ENCODE results near the gene ZNF441. TPM values are rescaled to one million over a fixed set of nuclear protein-coding genes. Genes with fewer than 3 reads are reported as not detected.
A peak's percentile ranks its signal among the peaks of the same experiment; 100 is the strongest.

The ZNF441 gene
- total RNA-seq, 2 donors from 2014 or later = 2.2 to 4.4 TPM

DNA sequence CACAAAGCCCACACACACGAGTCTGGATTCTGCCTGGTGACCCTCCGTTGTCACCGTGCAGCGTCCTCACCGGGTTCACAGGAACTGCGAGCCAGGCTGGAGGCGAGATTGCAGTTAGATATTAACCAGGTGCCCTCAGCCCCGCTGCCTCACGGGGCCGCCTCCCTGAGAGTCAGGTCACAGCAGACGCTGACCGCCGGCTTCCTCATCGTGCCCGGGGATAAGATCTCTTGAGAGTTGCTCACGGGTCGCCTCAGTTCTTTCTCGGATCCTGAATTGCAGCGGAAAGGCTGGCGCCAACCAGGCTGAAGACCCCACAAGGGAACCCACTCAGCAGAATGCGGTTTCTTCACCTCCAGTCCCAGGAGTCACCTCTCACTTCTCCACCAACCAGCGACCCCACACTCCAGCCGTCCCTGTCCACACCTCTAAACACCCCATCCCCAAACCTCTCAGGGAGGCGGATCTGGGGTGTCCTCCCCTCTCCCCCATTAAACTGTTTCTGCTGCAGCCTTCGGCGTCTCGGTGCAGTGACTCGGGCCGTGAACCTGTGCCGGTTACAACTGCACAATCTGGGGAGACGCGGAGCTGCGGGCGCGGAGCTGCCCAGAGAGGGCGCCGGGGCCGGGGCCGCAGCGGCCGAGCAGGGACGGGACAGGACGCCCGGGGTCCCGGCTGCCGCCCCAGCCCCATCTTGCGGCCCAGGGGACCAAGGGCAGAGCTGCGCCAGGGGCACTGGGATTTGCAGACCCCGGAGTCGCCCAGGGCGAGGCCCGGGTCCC lies 28.6 kb upstream of the ZNF441 start:
- TF ChIP-seq, protein P1, sequence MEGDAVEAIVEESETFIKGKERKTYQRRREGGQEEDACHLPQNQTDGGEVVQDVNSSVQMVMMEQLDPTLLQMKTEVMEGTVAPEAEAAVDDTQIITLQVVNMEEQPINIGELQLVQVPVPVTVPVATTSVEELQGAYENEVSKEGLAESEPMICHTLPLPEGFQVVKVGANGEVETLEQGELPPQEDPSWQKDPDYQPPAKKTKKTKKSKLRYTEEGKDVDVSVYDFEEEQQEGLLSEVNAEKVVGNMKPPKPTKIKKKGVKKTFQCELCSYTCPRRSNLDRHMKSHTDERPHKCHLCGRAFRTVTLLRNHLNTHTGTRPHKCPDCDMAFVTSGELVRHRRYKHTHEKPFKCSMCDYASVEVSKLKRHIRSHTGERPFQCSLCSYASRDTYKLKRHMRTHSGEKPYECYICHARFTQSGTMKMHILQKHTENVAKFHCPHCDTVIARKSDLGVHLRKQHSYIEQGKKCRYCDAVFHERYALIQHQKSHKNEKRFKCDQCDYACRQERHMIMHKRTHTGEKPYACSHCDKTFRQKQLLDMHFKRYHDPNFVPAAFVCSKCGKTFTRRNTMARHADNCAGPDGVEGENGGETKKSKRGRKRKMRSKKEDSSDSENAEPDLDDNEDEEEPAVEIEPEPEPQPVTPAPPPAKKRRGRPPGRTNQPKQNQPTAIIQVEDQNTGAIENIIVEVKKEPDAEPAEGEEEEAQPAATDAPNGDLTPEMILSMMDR (conservative IDR thresholded peaks at IDR 0.05) = peak; percentile 39
- Mint-ChIP-seq H3K9me3 (no peaks in the 10 kb centered on the region), H3K27ac (peak overlapping the region; percentile 98), H3K4me1 (peaks cover 7% of the 10 kb centered on the region), H3K4me3 (peak overlapping the region; percentile 96), H3K36me3 (ENCODE audit: low read depth) (peaks cover 20% of the 10 kb centered on the region), H3K27me3 (ENCODE audit: insufficient read depth) (peaks cover 26% of the 10 kb centered on the region)
- 0 to 1% methylated on average over 37 to 52 of the region's 52 CpGs for WGBS, 2 experiments (ENCODE audit: insufficient coverage in 1 of 2, insufficient read length in 1 of 2)
- Histone ChIP-seq H3K9ac (ENCODE audit: extremely low read depth, low read length, poor library complexity, severe bottlenecking) (peak overlapping the region; percentile 85), H3K27ac (ENCODE audit: low read depth, low read length) (peak overlapping the region; percentile 62), H3K27me3 (ENCODE audit: control insufficient read depth, insufficient read depth, low read length, poor library complexity, severe bottlenecking) (no peaks in the 10 kb centered on the region), H3K9me3 (ENCODE audit: control insufficient read depth, low read length) (no peaks in the 10 kb centered on the region), H3K36me3 (ENCODE audit: control insufficient read depth, insufficient read depth, low read length) (peaks cover 10% of the 10 kb centered on the region), H3K4me1 (ENCODE audit: control insufficient read depth, insufficient read depth, low read length) (peaks cover 3% of the 10 kb centered on the region), H3K4me3 (ENCODE audit: low read length) (peak overlapping the region; percentile 98)
- peak; percentile 82 for DNase-seq

DNA sequence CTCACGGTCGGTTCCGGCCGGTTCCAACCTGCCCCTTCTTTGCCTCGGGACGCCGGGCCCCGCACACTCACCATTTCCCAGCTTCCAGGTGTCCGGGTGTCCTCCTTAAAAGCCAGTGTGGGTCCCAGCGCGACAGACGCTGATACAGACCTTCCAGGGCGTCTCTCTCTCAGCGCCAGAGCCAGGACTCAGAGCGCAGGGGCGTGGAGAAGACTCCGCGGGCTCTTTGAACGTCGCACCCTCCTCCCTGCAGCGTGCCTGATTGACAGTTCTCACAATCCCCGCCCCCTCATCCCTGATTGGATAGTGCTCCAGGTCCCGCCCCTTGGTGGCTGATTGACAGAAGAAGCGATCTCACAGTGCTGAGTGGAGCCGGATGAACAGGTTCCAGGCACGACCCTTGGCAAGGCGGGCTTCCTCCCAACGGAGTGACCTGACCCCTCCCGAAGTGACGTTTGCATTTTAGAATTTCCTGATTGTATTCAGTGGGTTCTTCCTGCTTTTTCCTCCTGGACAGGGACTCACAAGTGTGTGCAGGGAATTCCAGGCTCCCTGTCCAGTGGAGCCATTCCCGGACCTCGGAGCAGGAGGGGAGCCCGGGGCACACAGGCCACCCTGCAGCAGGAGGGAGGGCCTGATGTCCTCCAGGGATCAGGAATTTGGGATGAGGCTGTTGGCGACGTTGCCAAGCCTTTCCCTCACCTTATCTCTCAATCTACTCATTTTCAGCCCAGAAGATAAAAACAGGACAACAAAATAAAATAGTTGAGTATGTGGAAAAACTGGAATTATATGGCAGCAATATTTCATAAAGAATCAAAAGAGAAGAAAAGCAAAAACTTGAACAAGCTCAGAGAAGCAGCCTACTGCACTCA lies 27.8 kb upstream of the ZNF441 start, which contains the start of gene ZNF823:
Gene ZNF823, minus strand, starts transcription at position 201 of the 875 bp plus-strand sequence. Its CDS starts 127 bp downstream, at position 74.
- peaks cover 13% of the 10 kb centered on the region for H3K36me3 Mint-ChIP-seq (ENCODE audit: low read depth)

GRCh38 chr19:11745869-11746268 lies 20.9 kb upstream of the ZNF441 start:
- no peak overlapping the region for H3K4me3 Mint-ChIP-seq
- H3K4me3 ChIP-seq (ENCODE audit: low read length) = no peak overlapping the region
- no peak overlapping the region for H3K27ac ChIP-seq (ENCODE audit: low read depth, low read length)
- H3K4me1 ChIP-seq (ENCODE audit: control insufficient read depth, insufficient read depth, low read length) = no peaks in the 10 kb centered on the region
- no peaks in the 10 kb centered on the region for H3K4me1 Mint-ChIP-seq
- no peaks in the 10 kb centered on the region for H3K27me3 ChIP-seq (ENCODE audit: control insufficient read depth, insufficient read depth, low read length, poor library complexity, severe bottlenecking)
- TF ChIP-seq, protein P1 (conservative IDR thresholded peaks at IDR 0.05) = no peak
- H3K9me3 Mint-ChIP-seq = peaks cover 41% of the 10 kb centered on the region
- DNase-seq = no peak
- no peaks in the 10 kb centered on the region for H3K36me3 ChIP-seq (ENCODE audit: control insufficient read depth, insufficient read depth, low read length)
- H3K9ac ChIP-seq (ENCODE audit: extremely low read depth, low read length, poor library complexity, severe bottlenecking) = no peak overlapping the region
- H3K36me3 Mint-ChIP-seq (ENCODE audit: low read depth) = no peaks in the 10 kb centered on the region
- H3K27me3 Mint-ChIP-seq (ENCODE audit: insufficient read depth) = peaks cover 16% of the 10 kb centered on the region
- no peak overlapping the region for H3K27ac Mint-ChIP-seq
- peaks cover 25% of the 10 kb centered on the region for H3K9me3 ChIP-seq (ENCODE audit: control insufficient read depth, low read length)

More for the DNA sequence above, 27.8 kb upstream of the ZNF441 start, which contains the start of gene ZNF823:
- Mint-ChIP-seq H3K27ac (peak within 1 kb of the TSS; percentile 98), H3K4me3 (peak within 1 kb of the TSS; percentile 96), H3K9me3 (no peaks in the 10 kb centered on the region), H3K4me1 (peaks cover 7% of the 10 kb centered on the region), H3K27me3 (ENCODE audit: insufficient read depth) (peaks cover 26% of the 10 kb centered on the region)
- H3K36me3 ChIP-seq (ENCODE audit: control insufficient read depth, insufficient read depth, low read length) = peaks cover 4% of the 10 kb centered on the region
- WGBS, 2 experiments (ENCODE audit: insufficient coverage in 1 of 2, insufficient read length in 1 of 2) = 0 to 2% methylated on average over 16 to 34 of the region's 35 CpGs
- peaks cover 3% of the 10 kb centered on the region for H3K4me1 ChIP-seq (ENCODE audit: control insufficient read depth, insufficient read depth, low read length)
- no peaks in the 10 kb centered on the region for H3K9me3 ChIP-seq (ENCODE audit: control insufficient read depth, low read length)
- H3K27ac ChIP-seq (ENCODE audit: low read depth, low read length) = peak within 1 kb of the TSS; percentile 62
- DNase-seq = peak; percentile 100
- H3K27me3 ChIP-seq (ENCODE audit: control insufficient read depth, insufficient read depth, low read length, poor library complexity, severe bottlenecking) = no peaks in the 10 kb centered on the region
- TF ChIP-seq, protein P1 (conservative IDR thresholded peaks at IDR 0.05) = no peak
- peak within 1 kb of the TSS; percentile 98 for H3K4me3 ChIP-seq (ENCODE audit: low read length)
- H3K9ac ChIP-seq (ENCODE audit: extremely low read depth, low read length, poor library complexity, severe bottlenecking) = peak within 1 kb of the TSS; percentile 85

Measured in endodermal cell (in vitro differentiated cells).